NCI-H2196 treated with DMSO at 0.1 percent for 48 hours (cell line): Measurements from ENCODE around the gene OR51E2.
"Not testable (repeated sequence)": the region's sequence is repeated elsewhere in the genome, so short reads cannot be mapped to it uniquely, and the experiment has no call there.

ENCODE experiments used
- DNase-seq: peaks from one replicate; lab custom pipeline; 2025; ENCODE audit not compliant: unreplicated experiment; lab: John Stamatoyannopoulos, UW

OR51E2 gene

GRCh38 chr11:4697585-4697984 is at the start of gene OR51E2:
Gene OR51E2 (minus strand): TSS chr11:4697853. CDS start chr11:4682711, 15,142 bp downstream.
- peak; percentile 79 for DNase-seq

DNA sequence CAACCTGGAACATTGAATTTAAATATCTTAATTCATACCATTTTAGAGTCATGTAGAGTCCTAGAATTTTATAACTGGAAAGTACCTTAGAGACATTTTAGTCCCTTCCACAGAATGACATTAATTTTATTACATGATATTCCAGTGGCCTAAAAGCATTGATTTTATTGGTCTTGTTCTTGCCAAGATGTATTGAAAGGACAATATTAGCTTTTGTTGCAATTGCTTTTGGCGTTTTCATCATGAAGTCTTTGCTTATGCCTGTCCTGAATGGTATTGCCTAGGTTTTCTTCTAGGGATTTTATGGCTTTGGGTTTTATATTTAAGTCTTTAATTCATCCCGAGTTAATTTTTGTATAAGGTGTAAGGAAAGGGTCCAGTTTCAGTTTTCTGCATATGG is 43.1 kb upstream of the OR51E2 start:
- no peak for DNase-seq

- DNase-seq, result no peak
Observed at GRCh38 chr11:4727171-4727570, 29.5 kb upstream of the OR51E2 start.

GRCh38 chr11:4722616-4723534 is 25.2 kb upstream of the OR51E2 start:
- DNase-seq, result not testable (repeated sequence)

DNA sequence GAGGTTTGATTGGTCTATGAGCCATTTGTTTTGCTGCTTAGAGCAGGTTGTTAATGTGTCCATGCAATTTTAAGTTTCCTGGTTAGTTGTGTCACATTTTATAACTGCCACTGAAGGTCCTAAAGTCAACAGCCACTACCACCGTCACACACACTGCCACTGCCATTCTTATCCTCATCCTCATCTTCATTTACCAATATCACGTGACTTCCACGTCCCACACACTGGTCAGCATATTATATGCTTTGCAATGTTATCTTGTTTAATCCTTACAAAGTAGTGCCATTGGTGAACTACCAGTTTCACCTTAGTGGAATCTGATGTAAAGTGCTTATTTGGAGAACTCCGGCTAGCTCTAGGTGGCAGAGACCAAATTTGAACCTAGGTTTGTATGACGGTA is 16.6 kb upstream of the OR51E2 start:
- no peak for DNase-seq

DNA sequence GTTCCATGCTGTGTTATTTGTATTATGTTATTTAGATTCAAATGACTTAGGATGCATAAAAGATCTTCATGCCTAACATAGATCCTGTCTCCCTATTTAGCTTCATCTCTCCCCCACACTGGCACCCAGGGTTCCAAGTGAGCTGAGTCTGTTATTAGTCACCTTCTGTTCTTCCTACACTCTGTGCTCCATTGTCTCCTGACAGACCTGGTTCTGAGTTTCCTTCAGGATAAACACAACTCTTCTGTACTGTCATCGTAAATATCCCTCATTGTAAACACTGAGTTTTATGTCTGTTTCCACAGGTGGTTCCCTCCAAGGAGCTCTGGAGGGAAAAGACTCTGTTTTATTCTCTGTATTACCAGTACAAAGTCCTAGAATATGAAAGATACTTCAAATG is 15.6 kb upstream of the OR51E2 start:
- DNase-seq, result no peak

DNA sequence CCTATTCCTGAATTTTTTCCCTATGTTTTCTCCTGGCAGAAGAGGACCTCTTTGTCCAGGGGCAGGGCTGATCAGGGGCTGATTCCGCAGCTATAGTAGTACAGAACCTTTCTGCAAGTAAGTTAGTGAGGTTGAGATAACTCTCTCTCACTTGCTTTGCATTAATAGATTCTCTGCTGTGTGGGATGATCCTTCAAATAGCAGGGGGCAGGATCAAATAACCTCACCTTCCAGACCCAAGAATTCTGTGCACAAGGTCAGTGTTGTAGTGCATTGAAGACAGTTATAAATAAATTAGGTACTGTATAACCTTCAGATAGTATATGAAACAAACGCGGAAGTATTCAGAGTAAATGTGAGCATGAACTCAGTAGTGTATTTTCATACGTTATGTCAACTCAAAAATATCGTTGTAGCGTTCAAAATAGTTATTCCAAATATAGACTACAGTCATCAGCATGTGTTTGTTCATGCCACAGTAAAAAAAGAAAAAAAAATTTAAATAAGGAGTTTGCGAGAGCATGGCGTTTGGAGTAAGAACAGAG is 7.2 kb upstream of the OR51E2 start:
- DNase-seq, result no peak

DNA sequence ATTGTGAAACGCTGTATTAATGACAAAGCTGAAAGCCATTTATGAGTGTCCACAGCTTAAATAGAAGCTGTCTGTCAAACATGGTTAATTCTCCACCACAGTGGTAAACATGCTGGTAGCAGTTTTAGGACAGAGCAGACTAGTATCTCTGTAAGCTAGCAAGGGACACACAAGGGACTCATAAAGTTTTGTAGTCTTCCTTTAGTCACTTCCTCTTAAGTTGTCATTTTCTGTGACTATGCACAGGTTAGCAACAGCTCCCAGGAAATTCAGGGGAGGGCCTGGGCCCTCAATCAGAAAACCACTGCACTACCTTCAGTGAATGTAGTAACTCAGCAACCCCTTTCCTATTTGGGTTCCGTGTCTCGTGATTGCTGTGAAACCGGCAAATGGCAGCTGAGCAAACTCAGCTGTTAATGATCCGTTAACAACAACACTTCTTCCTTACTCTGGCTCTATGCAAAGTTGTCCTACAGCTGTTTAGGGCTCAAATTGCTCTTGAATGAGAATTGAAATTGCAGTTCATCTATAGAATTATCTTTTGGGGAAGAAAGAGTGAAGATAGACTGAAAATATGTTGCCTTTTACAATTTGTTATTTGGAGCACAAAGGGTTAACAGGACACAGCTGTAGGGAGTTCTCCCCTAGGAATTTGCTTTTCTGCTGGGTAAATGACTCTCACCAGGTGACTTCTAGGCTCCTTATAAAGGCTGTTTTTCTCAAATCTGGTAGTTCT is 6.6 kb upstream of the OR51E2 start, which contains the start of gene MMP26:
MMP26 (plus strand) TSS at position 731 of the 736 bp plus-strand sequence.
- DNase-seq, result peak; percentile 74

DNA sequence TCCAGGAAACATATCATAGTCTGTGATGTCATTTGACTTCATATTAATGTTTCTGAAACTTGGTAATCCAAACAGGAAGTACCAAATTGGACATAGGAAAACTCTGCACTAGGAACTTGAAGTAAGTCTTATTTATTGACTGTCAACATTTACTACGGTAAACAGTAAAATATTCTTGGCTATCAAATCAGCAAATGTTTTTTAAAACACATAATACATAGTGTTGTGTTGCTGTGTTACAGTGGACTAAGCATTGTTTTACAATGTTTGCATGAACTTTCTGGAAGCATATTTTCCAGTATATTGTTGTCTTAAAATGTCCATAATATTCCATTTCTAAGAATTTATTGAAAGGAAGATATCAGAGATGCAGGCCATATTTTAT is 2.8 kb upstream of the OR51E2 start:
- DNase-seq, result no peak

GRCh38 chr11:4699697-4700435 is 2.2 kb upstream of the OR51E2 start:
- no peak for DNase-seq

DNA sequence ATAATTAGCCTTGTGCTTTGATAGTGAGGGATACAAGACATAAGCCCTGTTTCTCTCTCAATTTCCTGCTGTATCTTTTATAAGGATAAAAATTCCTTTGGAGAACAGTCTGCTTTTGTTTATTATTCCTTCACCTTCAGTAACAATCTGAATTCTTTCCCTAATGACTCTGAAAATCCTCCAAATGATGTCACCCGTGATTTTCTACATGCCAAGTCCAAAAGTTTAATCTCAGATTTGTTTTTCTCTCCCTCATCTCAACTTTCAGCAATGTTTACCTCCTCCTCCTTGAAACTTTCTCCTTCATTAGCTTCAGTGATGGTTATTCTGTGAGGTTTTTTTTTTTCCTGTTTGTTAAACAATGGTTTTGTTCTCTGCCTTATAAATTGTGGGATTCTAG is 2.2 kb downstream of the OR51E2 start:
- no peak for DNase-seq

- no peak for DNase-seq
Observed at GRCh38 chr11:4684631-4685285, 12.9 kb downstream of the OR51E2 start.

DNA sequence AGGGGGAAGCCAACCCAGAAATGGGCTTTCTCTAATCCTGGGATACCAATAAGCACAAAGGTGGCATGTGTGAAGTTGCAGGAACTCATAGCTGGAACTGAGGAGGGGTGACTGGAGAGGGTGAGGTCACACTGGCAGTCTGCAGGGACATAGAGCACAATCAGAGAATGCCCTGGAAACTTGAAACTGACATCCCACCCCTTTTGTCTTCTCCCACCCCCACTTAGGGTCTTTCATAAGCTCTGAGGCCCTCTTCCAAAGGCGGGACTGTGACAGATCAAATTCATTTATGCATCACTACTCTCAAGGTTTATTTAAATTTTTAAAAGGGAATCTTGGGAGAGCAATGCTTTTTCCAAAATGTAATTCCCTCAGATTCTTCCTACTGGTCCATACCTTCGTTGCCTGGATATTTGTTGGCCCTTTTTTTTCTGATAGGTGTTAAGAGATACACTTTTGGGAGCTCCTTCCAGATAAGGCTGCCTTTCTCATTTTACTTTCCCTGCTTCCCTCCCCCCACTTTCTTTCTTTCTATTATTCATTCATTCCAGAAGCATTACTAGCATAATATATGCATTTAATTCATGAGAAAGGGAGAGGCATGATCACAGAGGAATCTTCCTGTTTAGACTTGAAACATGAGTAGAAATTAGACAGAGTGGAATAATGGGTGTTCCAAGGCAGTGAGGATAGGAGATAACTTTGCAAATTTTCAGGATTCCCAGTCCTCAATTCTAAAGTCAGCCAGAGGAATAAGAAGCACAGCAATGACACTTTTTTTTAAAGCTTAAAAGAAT is 14.8 kb downstream of the OR51E2 start:
- DNase-seq, result no peak

DNA sequence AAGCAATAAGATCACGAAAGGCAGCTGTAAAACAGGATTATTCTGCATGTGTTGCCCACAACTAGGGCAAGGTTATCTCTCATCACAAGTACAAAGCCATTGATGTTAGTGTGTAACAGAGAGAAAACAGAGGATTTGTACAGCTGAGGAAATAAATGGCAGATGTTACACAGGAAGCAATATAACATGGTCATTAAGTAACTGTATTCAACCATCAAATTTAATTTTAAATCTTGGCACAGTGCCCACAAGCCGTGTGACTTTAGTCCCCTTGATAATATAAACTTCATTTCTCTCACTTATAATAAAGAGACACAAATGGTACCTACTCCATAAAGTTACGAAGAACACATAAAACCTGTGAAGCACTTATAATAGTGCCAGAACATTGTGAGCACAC is 17.3 kb downstream of the OR51E2 start:
- DNase-seq, result peak; percentile 14

DNA sequence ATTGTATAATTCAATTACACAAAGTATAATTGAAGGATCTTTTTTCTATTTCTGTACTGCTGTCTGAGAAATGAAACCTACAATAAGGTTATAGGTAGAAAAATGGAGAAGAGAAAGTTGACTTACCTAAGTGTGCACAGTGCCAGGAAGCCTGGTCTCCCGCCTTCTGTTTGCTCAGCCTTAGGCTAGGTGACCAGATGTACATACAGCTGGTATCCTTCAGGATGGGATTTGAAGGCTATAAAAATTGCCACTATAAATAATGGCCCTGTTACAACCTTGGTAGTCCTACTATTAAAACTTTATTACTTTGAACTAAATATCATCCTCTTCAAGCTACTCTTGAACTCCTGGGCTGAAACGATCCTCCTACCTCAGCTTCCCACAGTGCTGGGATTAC is 19.7 kb downstream of the OR51E2 start:
- DNase-seq, result no peak

GRCh38 chr11:4673781-4674180 is 23.9 kb downstream of the OR51E2 start:
- DNase-seq, result no peak

- DNase-seq, result no peak
Observed at GRCh38 chr11:4672470-4672869, 25.2 kb downstream of the OR51E2 start.

DNA sequence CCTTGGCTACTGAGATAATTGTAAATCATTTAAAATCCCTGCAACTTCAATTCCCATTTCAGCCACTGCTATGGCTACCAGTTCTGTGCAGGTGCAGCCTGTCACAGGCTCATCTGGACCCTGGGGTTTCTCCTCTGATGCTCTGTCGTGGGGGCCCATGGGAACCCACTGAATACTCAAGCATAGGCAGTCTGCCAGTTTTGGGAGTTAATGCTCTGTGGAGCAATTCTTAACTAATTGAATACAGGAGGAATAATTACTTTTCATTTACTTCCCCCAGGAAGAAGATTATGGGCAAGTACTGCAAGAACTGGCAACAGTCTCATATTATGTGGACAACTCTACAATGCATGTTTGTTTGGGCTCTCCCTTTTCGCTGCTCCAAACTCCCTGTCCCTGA is 25.9 kb downstream of the OR51E2 start:
- no peak for DNase-seq

- DNase-seq, result no peak
Observed at GRCh38 chr11:4665424-4665823, 32.2 kb downstream of the OR51E2 start.

DNA sequence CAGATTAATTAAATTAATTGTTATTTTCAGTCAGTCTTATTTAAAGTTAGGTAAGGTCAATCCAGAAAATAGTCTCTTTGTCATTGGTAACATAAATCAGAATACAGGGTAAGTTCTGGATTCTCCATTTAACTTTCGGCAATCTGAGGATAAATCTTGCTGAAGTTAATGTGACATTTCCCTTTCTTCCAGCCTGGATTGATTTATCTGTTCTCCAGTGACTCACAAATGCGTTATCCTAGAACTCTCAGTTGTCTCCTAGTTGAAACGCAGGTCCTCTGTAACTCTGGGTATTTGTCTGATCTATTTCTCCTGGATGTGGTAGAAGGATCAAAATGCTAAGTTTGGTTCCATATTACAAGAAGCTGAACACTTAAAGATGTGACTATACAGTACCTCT is 32.9 kb downstream of the OR51E2 start:
- DNase-seq, result no peak
